ENCODE results near the gene FAM3A.

The FAM3A gene

DNA sequence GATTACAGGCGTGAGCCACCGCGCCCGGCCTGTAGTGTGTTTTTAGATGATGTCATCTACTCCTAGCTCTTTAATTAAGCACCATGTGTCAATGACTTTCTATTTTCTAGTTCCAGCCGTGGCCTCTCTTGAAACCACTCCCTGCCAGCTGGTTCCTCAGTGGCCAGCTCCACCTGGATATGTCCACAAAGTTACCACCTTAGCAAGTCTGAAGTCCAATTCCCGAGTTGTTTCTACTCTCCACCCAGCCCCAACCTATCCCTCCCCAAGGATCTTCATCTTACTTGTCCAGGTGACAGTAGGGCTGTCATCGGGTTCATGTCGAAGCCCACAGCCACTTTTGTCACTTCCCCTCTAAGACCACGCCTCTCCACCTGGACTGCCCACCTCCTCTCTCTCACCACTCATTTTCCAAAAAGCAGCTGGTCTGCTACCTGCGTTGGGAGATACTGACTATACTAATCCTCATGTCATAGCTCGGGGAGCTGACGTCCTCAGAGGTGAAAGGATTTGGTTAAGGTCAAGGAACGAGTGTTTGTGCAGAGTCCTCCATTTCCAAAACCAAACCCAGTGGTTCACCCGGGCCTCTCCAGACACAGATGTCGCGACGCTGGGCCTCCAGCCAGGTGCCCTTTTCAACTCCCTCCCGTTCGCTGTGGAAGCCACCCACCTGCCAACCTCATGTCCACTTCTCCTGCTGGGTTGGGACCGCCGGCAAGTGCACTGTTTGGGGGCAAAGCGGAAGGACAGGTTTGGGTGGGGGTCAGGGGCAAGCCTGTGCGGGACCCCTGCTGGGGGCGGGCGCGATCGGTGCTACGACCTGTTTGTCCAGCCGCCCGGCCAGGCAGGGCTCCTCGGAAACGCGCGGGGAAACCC is 704 bp downstream of the FAM3A start:
- TF ChIP-seq, protein P1, sequence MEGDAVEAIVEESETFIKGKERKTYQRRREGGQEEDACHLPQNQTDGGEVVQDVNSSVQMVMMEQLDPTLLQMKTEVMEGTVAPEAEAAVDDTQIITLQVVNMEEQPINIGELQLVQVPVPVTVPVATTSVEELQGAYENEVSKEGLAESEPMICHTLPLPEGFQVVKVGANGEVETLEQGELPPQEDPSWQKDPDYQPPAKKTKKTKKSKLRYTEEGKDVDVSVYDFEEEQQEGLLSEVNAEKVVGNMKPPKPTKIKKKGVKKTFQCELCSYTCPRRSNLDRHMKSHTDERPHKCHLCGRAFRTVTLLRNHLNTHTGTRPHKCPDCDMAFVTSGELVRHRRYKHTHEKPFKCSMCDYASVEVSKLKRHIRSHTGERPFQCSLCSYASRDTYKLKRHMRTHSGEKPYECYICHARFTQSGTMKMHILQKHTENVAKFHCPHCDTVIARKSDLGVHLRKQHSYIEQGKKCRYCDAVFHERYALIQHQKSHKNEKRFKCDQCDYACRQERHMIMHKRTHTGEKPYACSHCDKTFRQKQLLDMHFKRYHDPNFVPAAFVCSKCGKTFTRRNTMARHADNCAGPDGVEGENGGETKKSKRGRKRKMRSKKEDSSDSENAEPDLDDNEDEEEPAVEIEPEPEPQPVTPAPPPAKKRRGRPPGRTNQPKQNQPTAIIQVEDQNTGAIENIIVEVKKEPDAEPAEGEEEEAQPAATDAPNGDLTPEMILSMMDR (conservative IDR thresholded peaks at IDR 0.05; ENCODE audit: control insufficient read depth, insufficient read depth, low read depth, low read length), result no peak
- peak overlapping the region; percentile 65 for H3K4me3 ChIP-seq (ENCODE audit: control insufficient read depth, low read depth, low read length)
- DNase-seq (ENCODE audit: low read depth), result no peak

DNA sequence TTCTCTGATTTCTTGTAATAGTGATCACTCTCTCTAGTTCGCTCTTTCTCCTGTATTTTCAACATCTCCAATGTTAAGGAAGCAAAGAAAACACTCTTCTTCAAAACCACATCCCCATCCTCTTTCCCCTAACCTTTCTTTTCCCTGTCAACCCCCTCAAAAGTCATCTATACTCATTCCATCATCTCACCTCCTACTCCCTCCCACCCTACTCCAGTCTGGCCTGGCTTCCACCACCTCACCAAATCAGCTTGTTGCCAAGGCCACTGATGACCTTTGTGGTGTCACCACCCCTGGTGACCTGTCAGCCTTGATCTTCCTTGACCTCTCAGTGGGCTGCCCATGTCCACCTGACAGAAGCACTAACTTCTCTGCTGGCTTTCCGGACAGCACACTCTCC is 2.3 kb downstream of the FAM3A start:
- H3K4me3 ChIP-seq (ENCODE audit: control insufficient read depth, low read depth, low read length), result no peak overlapping the region
- TF ChIP-seq, protein P1 (conservative IDR thresholded peaks at IDR 0.05; ENCODE audit: control insufficient read depth, insufficient read depth, low read depth, low read length), result no peak
- no peak for DNase-seq (ENCODE audit: low read depth)

DNA sequence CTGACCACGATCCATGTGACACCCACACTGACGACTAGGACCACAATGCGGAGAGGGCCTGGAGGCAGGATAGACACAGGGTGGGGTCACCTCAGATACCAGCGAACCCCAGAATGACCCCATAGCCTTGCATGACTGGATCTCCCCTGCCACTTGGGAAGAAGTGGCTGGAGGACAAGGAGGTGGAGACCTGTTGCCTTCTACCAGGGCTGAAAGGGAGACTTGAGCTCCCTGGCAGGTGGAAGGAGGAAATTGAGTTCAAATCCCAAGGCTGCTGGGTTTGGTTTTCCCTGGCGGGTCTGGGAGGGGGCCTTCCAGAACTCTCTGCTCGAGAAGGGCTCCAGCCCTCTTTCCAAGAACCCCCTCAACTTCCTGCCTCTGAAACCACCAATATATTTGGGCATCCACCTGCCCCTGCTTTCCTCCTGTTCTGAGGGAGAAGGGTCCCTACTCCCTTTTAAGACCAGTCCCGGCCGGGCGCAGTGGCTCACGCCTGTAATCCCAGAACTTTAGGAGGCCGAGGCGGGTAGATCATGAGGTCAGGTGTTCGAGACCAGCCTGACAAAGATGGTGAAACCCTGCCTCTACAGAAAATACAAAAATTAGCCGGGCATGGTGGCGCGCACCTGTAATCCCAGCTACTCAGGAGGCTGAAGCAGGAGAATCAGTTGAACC is 3.0 kb downstream of the FAM3A start:
- no peak for DNase-seq (ENCODE audit: low read depth)
- no peak overlapping the region for H3K4me3 ChIP-seq (ENCODE audit: control insufficient read depth, low read depth, low read length)
- TF ChIP-seq, protein P1 (conservative IDR thresholded peaks at IDR 0.05; ENCODE audit: control insufficient read depth, insufficient read depth, low read depth, low read length), result no peak

DNA sequence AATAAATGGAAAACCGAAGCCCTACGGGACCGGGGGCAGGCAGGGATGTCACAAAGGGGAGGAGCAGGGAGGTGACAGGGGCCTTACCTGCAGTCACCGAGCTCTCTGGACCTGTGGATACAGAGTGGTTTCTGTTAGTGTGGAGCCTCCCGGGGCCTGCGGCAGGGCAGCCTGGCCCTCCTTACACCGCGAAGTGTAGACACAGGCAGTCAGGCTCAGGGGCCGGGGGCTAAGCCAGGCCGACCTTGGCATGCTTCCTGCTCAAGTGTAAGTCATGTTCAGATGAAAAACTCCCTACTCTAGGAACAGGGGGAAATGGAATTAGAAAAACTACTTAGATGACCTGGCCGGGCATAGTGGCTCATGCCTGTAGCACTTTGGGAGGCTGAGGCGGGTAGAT is 4.3 kb downstream of the FAM3A start:
- H3K4me3 ChIP-seq (ENCODE audit: control insufficient read depth, low read depth, low read length), result no peak overlapping the region
- TF ChIP-seq, protein P1 (conservative IDR thresholded peaks at IDR 0.05; ENCODE audit: control insufficient read depth, insufficient read depth, low read depth, low read length), result no peak
- no peak for DNase-seq (ENCODE audit: low read depth)

DNA sequence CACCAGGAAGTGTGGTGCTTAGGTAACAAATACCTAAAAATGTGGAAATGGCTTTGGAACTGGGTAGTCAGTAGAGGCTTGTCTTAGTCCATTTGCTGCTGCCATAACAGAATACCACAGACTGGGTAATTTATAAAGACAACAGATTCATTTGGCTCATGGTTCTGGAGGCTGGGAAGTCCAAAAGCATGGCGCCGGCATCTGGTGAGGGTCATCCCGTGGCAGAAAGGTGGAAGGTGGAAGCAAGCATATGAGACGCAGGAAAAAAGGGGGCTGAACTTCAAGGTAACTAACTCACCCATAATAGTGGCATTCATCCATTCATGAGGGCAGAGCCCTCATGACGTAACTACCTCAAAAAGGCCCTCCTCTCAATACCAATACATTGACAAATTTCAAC is 6.6 kb downstream of the FAM3A start:
- TF ChIP-seq, protein P1 (conservative IDR thresholded peaks at IDR 0.05; ENCODE audit: control insufficient read depth, insufficient read depth, low read depth, low read length), result no peak
- DNase-seq (ENCODE audit: low read depth), result no peak
- no peak overlapping the region for H3K4me3 ChIP-seq (ENCODE audit: control insufficient read depth, low read depth, low read length)

DNA sequence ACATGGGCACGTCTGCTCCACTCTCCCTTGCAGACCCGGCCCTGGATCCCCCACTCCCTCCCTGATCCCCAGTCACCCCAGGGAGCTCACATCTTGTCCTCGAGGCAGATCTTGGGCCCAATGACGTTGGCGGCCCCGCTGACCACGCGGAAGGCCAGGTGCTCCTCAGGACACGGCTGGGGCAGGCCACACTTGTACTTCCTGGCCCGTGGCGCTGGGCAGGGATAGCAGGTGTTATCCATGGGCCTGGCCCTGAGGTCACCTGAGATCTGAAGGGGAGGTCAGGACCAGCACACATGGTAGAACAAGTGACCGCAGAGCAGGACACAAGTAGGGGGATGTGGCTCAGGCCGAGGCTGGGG is 7.7 kb downstream of the FAM3A start:
- DNase-seq (ENCODE audit: low read depth), result no peak
- TF ChIP-seq, protein P1 (conservative IDR thresholded peaks at IDR 0.05; ENCODE audit: control insufficient read depth, insufficient read depth, low read depth, low read length), result no peak

More for the DNA sequence above, 7.7 kb downstream of the FAM3A start:
- H3K4me3 ChIP-seq (ENCODE audit: control insufficient read depth, low read depth, low read length), result no peak overlapping the region
